Mesendoderm (in vitro differentiated cells): ENCODE results near the gene ABHD2.

ENCODE experiments used
- DNase-seq: peaks from one replicate; pipeline ENCODE4 v3.0.0; 2013
- H2AK5ac ChIP-seq: 2 replicates; pipeline ENCODE4 v1.6.1; 2013; ENCODE audit warnings: low read length, inconsistent platforms
- H2BK120ac ChIP-seq: 2 replicates; pipeline ENCODE4 v1.6.1; 2013; ENCODE audit warnings: low read depth, mild to moderate bottlenecking, low read length, moderate library complexity, mixed read lengths
- H2BK15ac ChIP-seq: replicated peaks from 2 replicates; pipeline ENCODE4 v1.6.1; 2013; ENCODE audit warnings: low read depth, mild to moderate bottlenecking, moderate library complexity
- H2BK5ac ChIP-seq: 2 replicates; pipeline ENCODE4 v1.6.1; 2013; ENCODE audit warnings: low read length, inconsistent platforms
- H3K18ac ChIP-seq: 2 replicates; pipeline ENCODE4 v1.6.1; 2013; ENCODE audit warnings: mild to moderate bottlenecking, low read length, mixed read lengths
- H3K23ac ChIP-seq: one replicate; pipeline ENCODE4 v1.6.1; 2013; ENCODE audit warnings: low read length
- H3K27ac ChIP-seq: 2 replicates; pipeline ENCODE4 v1.5.1; 2013; ENCODE audit warnings: low read depth, mild to moderate bottlenecking, inconsistent platforms, low read length, moderate library complexity
- H3K27me3 ChIP-seq: 2 replicates; pipeline ENCODE4 v1.6.1; 2013; ENCODE audit warnings: low read length, control low read depth, mild to moderate bottlenecking, inconsistent platforms; ENCODE audit not compliant: insufficient read depth, poor library complexity
- H3K36me3 ChIP-seq: 2 replicates; pipeline ENCODE4 v1.6.1; 2013; ENCODE audit warnings: low read length, inconsistent platforms; ENCODE audit not compliant: control insufficient read depth, insufficient read depth
- H3K4ac ChIP-seq: one replicate; pipeline ENCODE4 v1.6.1; 2013; ENCODE audit warnings: low read depth, mild to moderate bottlenecking, low read length, moderate library complexity
- H3K4me1 ChIP-seq: 2 replicates; pipeline ENCODE4 v1.6.1; 2013; ENCODE audit warnings: low read depth, low read length, inconsistent platforms; ENCODE audit not compliant: control insufficient read depth
- H3K4me2 ChIP-seq: 2 replicates; pipeline ENCODE4 v1.6.1; 2013; ENCODE audit warnings: low read length
- H3K4me3 ChIP-seq: 2 replicates; pipeline ENCODE4 v1.5.1; 2013; ENCODE audit warnings: mild to moderate bottlenecking, low read length
- H3K56ac ChIP-seq: one replicate; pipeline ENCODE4 v1.6.1; 2013; ENCODE audit warnings: low read length
- H3K79me1 ChIP-seq: 2 replicates; pipeline ENCODE4 v1.6.1; 2013; ENCODE audit warnings: low read length, inconsistent platforms
- H3K79me2 ChIP-seq: 2 replicates; pipeline ENCODE4 v1.6.1; 2013; ENCODE audit warnings: mild to moderate bottlenecking, low read length; ENCODE audit not compliant: control insufficient read depth, insufficient read depth
- H3K9ac ChIP-seq: 2 replicates; pipeline ENCODE4 v1.6.1; 2013; ENCODE audit warnings: low read length, inconsistent platforms
- H4K5ac ChIP-seq: one replicate; pipeline ENCODE4 v1.6.1; 2013; ENCODE audit warnings: low read length
- H4K8ac ChIP-seq: one replicate; pipeline ENCODE4 v1.6.1; 2013; ENCODE audit warnings: low read depth, mild to moderate bottlenecking, control low read depth, low read length, moderate library complexity
- WGBS: extraction: QIAGEN DNeasy Blood & Tissue Kit; methylation state at CpG from one replicate; pipeline ENCODE4 v1.1.7; 2013; ENCODE audit warnings: low lambda C conversion rate, missing lambda C conversion rate; ENCODE audit not compliant: insufficient coverage; ENCODE audit errors: extremely low coverage; 5-methylcytosine and 5-hydroxymethylcytosine counted together

Gene ABHD2

GRCh38 chr15:89096664-89097063 lies 8.4 kb downstream of the ABHD2 start:
- WGBS: no CpG with 5 or more reads among the region's 5 CpGs
- Histone ChIP-seq H3K79me2 (peaks cover under 1% of the 10 kb centered on the region), H3K27ac (no peak overlapping the region), H3K23ac (no peak overlapping the region), H3K4me3 (no peak overlapping the region), H2BK15ac (no peak overlapping the region), H3K56ac (no peak overlapping the region), H2BK120ac (no peak overlapping the region), H3K4me2 (no peak overlapping the region), H3K27me3 (no peaks in the 10 kb centered on the region), H2BK5ac (no peak overlapping the region), H4K5ac (no peak overlapping the region), H3K4ac (no peak overlapping the region), H4K8ac (no peak overlapping the region), H3K4me1 (peaks cover 1% of the 10 kb centered on the region), H2AK5ac (no peak overlapping the region), H3K79me1 (peaks cover 4% of the 10 kb centered on the region), H3K9ac (no peak overlapping the region), H3K18ac (no peak overlapping the region), H3K36me3 (no peaks in the 10 kb centered on the region)
- DNase-seq: no peak

- Histone ChIP-seq H2BK5ac (no peak overlapping the region), H4K5ac (no peak overlapping the region), H3K18ac (no peak overlapping the region), H3K4me3 (no peak overlapping the region), H3K27me3 (no peaks in the 10 kb centered on the region), H2BK120ac (no peak overlapping the region), H3K4me1 (peaks cover 1% of the 10 kb centered on the region), H3K56ac (no peak overlapping the region), H3K27ac (no peak overlapping the region), H3K36me3 (no peaks in the 10 kb centered on the region), H2BK15ac (no peak overlapping the region), H3K9ac (no peak overlapping the region), H2AK5ac (no peak overlapping the region), H3K23ac (no peak overlapping the region), H4K8ac (no peak overlapping the region), H3K4me2 (no peak overlapping the region), H3K79me1 (peaks cover 5% of the 10 kb centered on the region), H3K79me2 (no peaks in the 10 kb centered on the region), H3K4ac (no peak overlapping the region)
- WGBS: no CpG with 5 or more reads among the region's 1 CpG
- no peak for DNase-seq
Measured at GRCh38 chr15:89097313-89097712, 9.1 kb downstream of the ABHD2 start.

GRCh38 chr15:89098281-89098680 lies 10.0 kb downstream of the ABHD2 start:
- no peak overlapping the region for H2BK15ac ChIP-seq
- no peak overlapping the region for H3K4me2 ChIP-seq
- WGBS: no CpG with 5 or more reads among the region's 1 CpG
- no peak for DNase-seq
- H4K8ac ChIP-seq: no peak overlapping the region
- H3K36me3 ChIP-seq: no peaks in the 10 kb centered on the region
- no peak overlapping the region for H3K4me3 ChIP-seq
- H3K27me3 ChIP-seq: no peaks in the 10 kb centered on the region
- no peak overlapping the region for H2AK5ac ChIP-seq
- H3K4ac ChIP-seq: no peak overlapping the region
- no peak overlapping the region for H3K56ac ChIP-seq
- no peaks in the 10 kb centered on the region for H3K4me1 ChIP-seq
- H3K27ac ChIP-seq: no peak overlapping the region
- no peak overlapping the region for H2BK5ac ChIP-seq
- no peak overlapping the region for H4K5ac ChIP-seq
- no peak overlapping the region for H3K9ac ChIP-seq
- no peaks in the 10 kb centered on the region for H3K79me2 ChIP-seq
- H3K18ac ChIP-seq: no peak overlapping the region
- H2BK120ac ChIP-seq: no peak overlapping the region
- H3K23ac ChIP-seq: no peak overlapping the region
- H3K79me1 ChIP-seq: peaks cover 7% of the 10 kb centered on the region

- Histone ChIP-seq H3K4me3 (no peak overlapping the region), H3K4me1 (no peaks in the 10 kb centered on the region), H3K4ac (no peak overlapping the region), H4K8ac (no peak overlapping the region), H3K27me3 (no peaks in the 10 kb centered on the region), H2BK5ac (no peak overlapping the region), H3K23ac (no peak overlapping the region), H3K4me2 (no peak overlapping the region), H3K79me1 (peaks cover 7% of the 10 kb centered on the region), H3K27ac (no peak overlapping the region), H4K5ac (no peak overlapping the region), H2AK5ac (no peak overlapping the region), H2BK120ac (no peak overlapping the region), H3K9ac (no peak overlapping the region), H3K36me3 (no peaks in the 10 kb centered on the region), H3K18ac (no peak overlapping the region), H2BK15ac (no peak overlapping the region), H3K79me2 (no peaks in the 10 kb centered on the region), H3K56ac (no peak overlapping the region)
- no peak for DNase-seq
- no CpG with 5 or more reads among the region's 3 CpGs for WGBS
Measured at GRCh38 chr15:89099968-89100367, 11.7 kb downstream of the ABHD2 start.

- no peak overlapping the region for H3K18ac ChIP-seq
- no peak overlapping the region for H2BK15ac ChIP-seq
- no peak overlapping the region for H3K56ac ChIP-seq
- H4K5ac ChIP-seq: no peak overlapping the region
- H3K23ac ChIP-seq: no peak overlapping the region
- no peaks in the 10 kb centered on the region for H3K79me2 ChIP-seq
- H3K27me3 ChIP-seq: no peaks in the 10 kb centered on the region
- no CpG with 5 or more reads among the region's 8 CpGs for WGBS
- H3K4me1 ChIP-seq: no peaks in the 10 kb centered on the region
- no peak overlapping the region for H3K4ac ChIP-seq
- H3K4me3 ChIP-seq: no peak overlapping the region
- no peaks in the 10 kb centered on the region for H3K36me3 ChIP-seq
- no peak overlapping the region for H4K8ac ChIP-seq
- no peak for DNase-seq
- no peak overlapping the region for H2AK5ac ChIP-seq
- H3K4me2 ChIP-seq: no peak overlapping the region
- no peak overlapping the region for H3K9ac ChIP-seq
- no peak overlapping the region for H2BK5ac ChIP-seq
- H3K27ac ChIP-seq: no peak overlapping the region
- H2BK120ac ChIP-seq: no peak overlapping the region
- peaks cover 5% of the 10 kb centered on the region for H3K79me1 ChIP-seq
Measured at GRCh38 chr15:89101302-89102193, 13.3 kb downstream of the ABHD2 start.
